Mononuclear cell (primary cell): ENCODE measurements around the gene ARFGAP3. TPM values are rescaled to one million over a fixed set of nuclear protein-coding genes. Genes with fewer than 3 reads are reported as not detected.
"Not testable (repeated sequence)": the region's sequence is repeated elsewhere in the genome, so short reads cannot be mapped to it uniquely, and the experiment has no call there.

ENCODE experiments used
- H3K27me3 ChIP-seq: 2 replicates; pipeline ENCODE4 v1.6.0; 2011; ENCODE audit warnings: low read length, control low read depth; ENCODE audit not compliant: insufficient read depth
- H3K4me1 ChIP-seq: 2 replicates; pipeline ENCODE4 v1.5.1; 2011; ENCODE audit warnings: mild to moderate bottlenecking, low read length, control low read depth; ENCODE audit not compliant: insufficient read depth
- H3K4me3 ChIP-seq: 2 replicates; pipeline ENCODE4 v1.5.1; 2011; ENCODE audit warnings: mild to moderate bottlenecking, low read length, moderate library complexity
- H3K9me3 ChIP-seq: 2 replicates; pipeline ENCODE4 v1.5.1; 2011; ENCODE audit warnings: low read depth, mild to moderate bottlenecking, control low read depth, low read length
- total RNA-seq: library from RNA; depleted of rRNA; stranded (reverse); fragments of >200 nt; gene quantifications from one replicate; pipeline ENCODE4 v1.2.3, GENCODE V29; 2012

Gene ARFGAP3
- total RNA-seq, 1 donor: 39.9 TPM

- no peaks in the 10 kb centered on the region for H3K9me3 ChIP-seq
- no peaks in the 10 kb centered on the region for H3K4me1 ChIP-seq
- no peak overlapping the region for H3K4me3 ChIP-seq
- H3K27me3 ChIP-seq: no peaks in the 10 kb centered on the region
Measured at GRCh38 chr22:42769238-42769573, 87.9 kb downstream of the ARFGAP3 start.

DNA sequence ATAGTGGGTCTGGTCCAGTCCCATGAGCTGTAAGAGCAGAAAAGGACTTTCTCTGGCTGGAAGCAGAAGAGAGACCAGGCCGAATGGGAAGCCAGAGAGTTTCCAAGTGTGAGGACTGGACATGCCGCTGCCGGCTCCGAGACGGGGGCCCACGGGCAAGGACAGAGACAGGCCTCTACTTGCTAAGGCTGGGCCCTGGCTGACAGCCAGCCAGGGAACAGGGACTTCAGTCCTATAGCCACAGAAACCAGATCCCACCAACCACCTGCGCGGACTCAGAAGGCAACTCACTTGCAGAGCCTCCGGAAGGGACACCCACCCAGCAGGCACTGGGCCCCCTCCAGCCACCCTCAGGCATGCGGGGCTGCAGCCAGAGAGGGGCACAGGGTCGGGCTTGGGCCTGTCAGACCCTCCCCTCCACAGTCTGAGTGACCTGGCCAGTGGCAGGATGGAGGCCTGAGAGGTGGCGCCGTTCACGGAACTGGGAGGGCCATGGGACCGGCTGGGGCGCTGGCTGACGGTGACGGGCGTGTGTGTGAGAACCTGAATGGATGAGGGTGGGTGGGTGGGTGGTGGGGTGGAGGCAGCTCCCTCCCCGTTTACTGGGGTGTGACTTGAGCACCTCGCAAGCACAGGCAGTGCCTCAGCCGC, 88.6 kb downstream of the ARFGAP3 start:
- no peaks in the 10 kb centered on the region for H3K27me3 ChIP-seq
- no peaks in the 10 kb centered on the region for H3K9me3 ChIP-seq
- no peaks in the 10 kb centered on the region for H3K4me1 ChIP-seq
- no peak overlapping the region for H3K4me3 ChIP-seq

DNA sequence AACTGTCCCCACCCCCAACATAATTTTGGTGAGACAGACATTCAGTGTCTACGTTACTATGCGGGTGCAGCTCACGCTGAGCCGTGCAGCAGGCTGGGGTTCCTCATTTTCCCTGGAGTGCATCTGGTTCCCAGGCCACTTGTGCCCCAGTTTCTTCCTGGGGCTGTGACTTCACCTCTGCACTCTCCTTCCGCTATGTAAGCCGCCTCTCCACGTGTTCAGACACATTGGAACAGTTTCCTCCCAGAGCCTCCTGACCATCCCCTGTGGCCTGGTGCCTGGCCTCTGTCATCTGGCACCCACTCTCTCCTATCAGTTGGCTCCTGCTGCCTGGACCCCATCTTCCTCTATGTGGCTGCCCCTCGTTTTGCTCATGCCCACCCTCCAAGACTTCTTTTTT, 90.2 kb downstream of the ARFGAP3 start:
- no peaks in the 10 kb centered on the region for H3K9me3 ChIP-seq
- H3K4me1 ChIP-seq: no peaks in the 10 kb centered on the region
- no peaks in the 10 kb centered on the region for H3K27me3 ChIP-seq
- H3K4me3 ChIP-seq: no peak overlapping the region

DNA sequence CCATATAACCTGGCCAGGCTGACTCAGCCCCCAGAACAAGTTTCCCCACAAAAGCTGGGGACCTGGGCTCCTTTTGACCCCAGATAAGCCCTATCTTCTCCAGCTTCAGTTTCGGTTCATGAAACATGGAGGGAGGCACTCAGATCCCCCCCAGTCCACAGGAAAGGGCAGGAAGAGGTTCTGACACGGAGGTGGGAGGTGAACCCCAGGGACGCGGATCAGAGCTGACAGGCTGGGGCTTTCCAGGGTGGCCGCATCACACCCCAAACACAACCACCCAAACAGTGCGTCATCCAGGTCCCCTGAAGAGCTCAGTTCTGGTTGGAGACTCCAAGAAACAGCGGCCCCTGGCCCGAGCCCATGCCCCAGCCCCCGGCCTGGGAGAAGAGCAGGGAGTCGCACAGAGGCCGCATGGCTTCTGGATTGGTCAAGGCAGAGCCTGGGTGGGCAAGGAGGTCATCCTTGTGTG, 92.1 kb downstream of the ARFGAP3 start:
- H3K4me1 ChIP-seq: no peaks in the 10 kb centered on the region
- H3K9me3 ChIP-seq: no peaks in the 10 kb centered on the region
- no peaks in the 10 kb centered on the region for H3K27me3 ChIP-seq
- no peak overlapping the region for H3K4me3 ChIP-seq

- no peaks in the 10 kb centered on the region for H3K9me3 ChIP-seq
- no peaks in the 10 kb centered on the region for H3K27me3 ChIP-seq
- H3K4me3 ChIP-seq: no peak overlapping the region
- no peaks in the 10 kb centered on the region for H3K4me1 ChIP-seq
Measured at GRCh38 chr22:42763965-42764480, 93.0 kb downstream of the ARFGAP3 start.

- H3K4me1 ChIP-seq: peaks cover under 1% of the 10 kb centered on the region
- H3K4me3 ChIP-seq: no peak overlapping the region
- no peaks in the 10 kb centered on the region for H3K9me3 ChIP-seq
- no peaks in the 10 kb centered on the region for H3K27me3 ChIP-seq
Measured at GRCh38 chr22:42760806-42761565, 96.1 kb downstream of the ARFGAP3 start.

DNA sequence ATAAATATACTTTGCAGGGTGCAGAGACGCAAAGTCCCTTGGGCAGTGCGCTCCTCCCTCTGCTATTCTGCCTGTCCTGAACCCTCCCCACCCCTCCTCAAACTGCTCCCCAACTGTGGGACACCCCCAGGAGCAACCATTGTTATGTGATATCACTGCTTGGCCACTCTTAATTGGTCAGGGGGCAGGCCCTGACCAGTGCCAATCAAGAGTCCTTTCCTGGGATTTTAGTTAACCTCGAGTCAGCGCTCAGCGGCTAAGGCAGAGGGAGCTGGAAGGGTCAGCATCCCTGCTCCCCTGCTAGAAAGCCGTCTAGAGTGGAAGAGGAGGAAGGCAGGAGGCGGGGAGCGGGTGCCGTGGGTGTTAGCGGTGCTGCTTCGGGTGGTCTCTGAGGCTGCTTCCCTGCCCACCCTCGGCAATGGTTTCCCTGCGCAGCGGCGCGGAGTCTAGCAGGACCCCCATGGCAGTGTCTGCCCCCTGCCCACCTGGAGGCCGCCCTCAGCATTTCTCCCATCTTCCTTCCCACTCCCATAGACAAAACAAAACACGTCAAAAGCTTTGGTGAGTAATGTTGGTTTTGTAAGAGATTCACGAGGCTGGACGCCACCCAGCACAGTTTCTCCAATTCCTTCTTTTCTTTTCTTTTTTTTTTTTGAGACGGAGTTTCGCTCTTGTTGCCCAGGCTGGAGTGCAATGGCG, 98.0 kb downstream of the ARFGAP3 start:
- Histone ChIP-seq H3K27me3 (no peaks in the 10 kb centered on the region), H3K9me3 (no peaks in the 10 kb centered on the region), H3K4me3 (no peak overlapping the region), H3K4me1 (peaks cover 4% of the 10 kb centered on the region)

GRCh38 chr22:42755553-42755952, 101.5 kb downstream of the ARFGAP3 start:
- not testable (repeated sequence) for H3K27me3 ChIP-seq

GRCh38 chr22:42755121-42755520, 102.0 kb downstream of the ARFGAP3 start:
- not testable (repeated sequence) for H3K4me1 ChIP-seq, H3K4me3 ChIP-seq, H3K9me3 ChIP-seq, H3K27me3 ChIP-seq

More at GRCh38 chr22:42755553-42755952, 101.5 kb downstream of the ARFGAP3 start:
- H3K4me1 ChIP-seq, H3K9me3 ChIP-seq, H3K4me3 ChIP-seq: not testable (repeated sequence)

DNA sequence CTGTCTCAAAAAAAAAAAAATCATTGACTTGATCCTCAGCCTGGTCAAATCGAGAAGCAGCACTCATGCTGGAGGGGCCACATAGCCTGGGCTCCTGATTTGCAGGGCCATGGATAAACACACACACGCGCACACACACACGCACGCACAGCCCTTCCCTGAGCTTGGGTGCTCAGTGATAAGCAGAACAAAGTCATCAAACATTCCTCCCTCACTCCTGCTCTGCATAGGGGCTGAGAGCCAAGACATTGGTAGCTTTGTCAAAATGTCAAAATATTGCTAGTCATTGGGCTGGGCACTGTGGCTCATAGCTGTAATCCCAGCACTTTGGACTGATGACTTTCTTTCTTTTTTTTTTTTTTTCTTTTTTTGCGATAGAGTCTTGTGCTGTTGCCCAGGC, 102.4 kb downstream of the ARFGAP3 start:
- H3K9me3 ChIP-seq: no peaks in the 10 kb centered on the region
- H3K27me3 ChIP-seq: no peaks in the 10 kb centered on the region
- peaks cover 4% of the 10 kb centered on the region for H3K4me1 ChIP-seq
- no peak overlapping the region for H3K4me3 ChIP-seq

DNA sequence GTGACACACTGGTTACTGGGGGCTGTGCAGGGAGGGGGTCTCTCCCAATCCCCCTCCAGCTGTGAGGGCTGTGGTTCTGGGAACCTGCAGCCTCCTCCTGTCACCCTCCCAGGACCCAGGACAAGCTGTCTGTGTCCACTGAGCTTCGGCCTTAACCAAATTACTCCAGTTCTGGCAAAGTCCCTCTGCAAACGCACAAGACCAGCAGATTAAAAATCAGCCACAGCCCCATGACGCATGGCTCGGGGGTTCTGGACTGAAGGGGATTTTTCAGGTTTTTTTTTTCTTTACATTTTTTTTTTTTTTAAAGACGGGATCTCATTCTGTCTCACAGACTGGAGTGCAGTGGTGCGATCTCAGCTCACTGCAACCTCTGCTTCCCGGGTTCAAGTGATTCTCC, 104.2 kb downstream of the ARFGAP3 start:
- Histone ChIP-seq H3K4me3 (no peak overlapping the region), H3K9me3 (no peaks in the 10 kb centered on the region), H3K27me3 (no peaks in the 10 kb centered on the region), H3K4me1 (peaks cover 4% of the 10 kb centered on the region)

GRCh38 chr22:42752230-42752746, 104.8 kb downstream of the ARFGAP3 start:
- Histone ChIP-seq H3K27me3 (no peaks in the 10 kb centered on the region), H3K4me3 (no peak overlapping the region), H3K4me1 (peaks cover 4% of the 10 kb centered on the region), H3K9me3 (no peaks in the 10 kb centered on the region)

DNA sequence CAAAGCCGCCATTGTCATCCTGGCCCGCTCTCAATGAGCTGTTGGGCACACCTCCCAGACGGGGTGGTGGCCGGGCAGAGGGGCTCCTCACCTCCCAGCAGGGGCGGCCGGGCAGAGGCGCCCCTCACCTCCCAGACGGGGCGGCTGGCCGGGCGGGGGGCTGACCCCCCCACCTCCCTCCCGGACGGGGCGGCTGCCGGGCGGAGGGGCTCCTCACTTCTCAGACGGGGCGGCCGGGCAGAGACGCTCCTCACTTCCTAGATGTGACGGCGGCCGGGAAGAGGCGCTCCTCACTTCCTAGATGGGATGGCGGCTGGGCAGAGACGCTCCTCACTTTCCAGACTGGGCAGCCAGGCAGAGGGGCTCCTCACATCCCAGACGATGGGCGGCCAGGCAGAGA, 106.7 kb downstream of the ARFGAP3 start:
- not testable (repeated sequence) for H3K27me3 ChIP-seq, H3K4me3 ChIP-seq, H3K4me1 ChIP-seq, H3K9me3 ChIP-seq

- Histone ChIP-seq H3K4me3 (no peak overlapping the region), H3K9me3 (no peaks in the 10 kb centered on the region), H3K4me1 (no peaks in the 10 kb centered on the region), H3K27me3 (no peaks in the 10 kb centered on the region)
Measured at GRCh38 chr22:42747701-42748513, 109.2 kb downstream of the ARFGAP3 start.
